GM18870 (cell line): ENCODE results near the gene PHLPP1.

ENCODE experiments used
- ATAC-seq: cut with Tn5 transposase; IDR thresholded peaks from one replicate; pipeline ENCODE4 v1.9.1; 2021; ENCODE audit warnings: moderate library complexity; ENCODE audit not compliant: unreplicated experiment

PHLPP1 gene

DNA sequence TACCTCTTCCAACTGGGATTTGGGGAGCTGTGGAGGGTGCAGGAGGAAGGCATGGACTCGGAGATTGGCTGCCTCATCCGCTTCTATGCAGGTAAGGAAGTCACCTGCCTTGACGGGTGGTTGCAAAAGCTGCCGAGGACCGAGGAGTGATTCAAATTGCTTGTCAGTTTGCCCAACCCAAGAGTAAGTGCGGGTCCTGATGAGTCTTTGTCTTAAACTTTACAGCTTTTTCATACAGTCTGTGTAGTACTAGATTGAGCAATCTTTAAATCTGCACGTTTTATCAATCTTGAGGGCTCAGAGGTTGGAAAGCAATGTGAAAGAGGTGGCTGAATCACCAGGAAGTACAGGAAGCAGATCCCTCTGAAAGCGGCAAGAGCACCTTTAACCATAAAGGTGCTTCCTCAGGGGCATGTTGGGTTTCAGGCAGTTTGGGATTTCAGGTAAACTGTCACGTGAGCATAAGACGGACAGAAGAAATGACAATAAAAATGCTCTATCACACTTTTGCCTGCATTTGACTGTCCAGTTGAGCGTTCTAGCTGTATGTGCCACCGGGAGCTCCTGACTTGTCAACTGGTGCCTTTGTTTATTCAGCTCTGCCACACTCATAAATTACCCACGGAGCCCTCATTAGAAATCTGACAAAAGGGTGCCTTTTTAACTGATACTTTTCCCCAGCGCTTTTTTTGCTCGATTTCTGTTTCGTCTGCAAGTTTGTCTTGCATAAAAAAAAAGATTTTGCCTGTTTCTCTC is 2.0 kb downstream of the PHLPP1 start:
- ATAC-seq, result no peak

DNA sequence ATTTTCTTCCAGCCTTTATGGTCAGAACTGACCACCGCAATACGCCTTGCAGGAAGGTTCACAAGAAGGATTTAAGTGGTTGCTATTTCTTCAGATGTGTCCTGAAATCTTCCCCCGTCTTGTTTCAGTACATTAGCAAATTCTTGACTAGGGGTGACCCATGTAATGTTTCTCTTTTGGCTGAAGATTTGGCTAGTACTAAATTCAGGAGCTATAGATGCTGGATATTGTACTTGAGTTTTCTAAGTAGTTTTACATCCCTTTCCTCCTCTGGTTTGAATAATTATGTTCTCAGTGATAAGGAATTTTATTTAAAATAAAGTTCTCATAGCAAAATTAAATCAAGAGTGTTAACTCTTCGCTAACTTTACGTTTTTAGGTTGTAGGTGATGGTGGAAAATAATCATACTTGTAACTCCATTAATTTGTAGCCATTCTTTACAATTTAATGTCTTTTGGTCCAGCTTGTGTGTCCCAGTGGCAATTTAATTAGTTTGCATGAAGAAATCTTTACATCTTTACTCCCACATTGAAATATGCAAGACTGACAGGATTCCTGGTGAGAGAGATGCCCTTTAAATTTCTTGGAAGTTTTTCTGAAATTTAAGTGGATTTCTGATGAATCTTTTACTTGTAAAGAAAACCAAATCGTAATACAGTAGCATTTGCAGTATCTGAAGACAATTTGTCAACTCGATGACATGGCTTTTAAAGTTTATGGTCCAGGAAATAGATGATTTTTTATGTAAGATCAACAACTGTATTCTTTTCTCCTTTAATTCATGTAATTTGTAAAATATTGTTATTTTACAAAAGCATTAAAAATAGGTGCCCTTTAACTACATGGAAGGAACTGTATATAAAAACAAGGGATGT is 2.8 kb downstream of the PHLPP1 start:
- no peak for ATAC-seq

- ATAC-seq, result no peak
These were observed 4.7 kb downstream of the PHLPP1 start for GRCh38 chr18:62720048-62720447.

GRCh38 chr18:62720766-62721613 is 5.6 kb downstream of the PHLPP1 start:
- no peak for ATAC-seq

- ATAC-seq, result no peak
These were observed 6.8 kb downstream of the PHLPP1 start for GRCh38 chr18:62721839-62722795.

GRCh38 chr18:62723666-62724281 is 8.4 kb downstream of the PHLPP1 start:
- ATAC-seq, result no peak

DNA sequence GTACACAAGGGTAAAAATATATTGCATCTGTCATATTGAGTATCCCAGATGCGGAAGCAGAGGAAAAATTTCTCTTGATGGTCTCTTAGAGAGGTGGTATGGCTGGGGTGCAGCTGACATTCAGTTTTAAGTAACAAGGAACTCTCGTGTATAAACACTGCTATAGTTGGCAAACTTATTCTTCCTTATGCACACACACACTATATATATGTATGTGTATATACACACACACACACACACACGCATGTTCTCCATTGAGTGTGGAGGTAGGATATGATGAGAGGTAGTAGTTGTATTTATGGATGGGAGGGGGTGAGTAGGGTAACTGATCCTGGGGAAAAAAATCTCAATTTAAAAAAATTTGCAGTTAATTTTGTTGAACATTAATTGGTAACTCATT is 10.6 kb downstream of the PHLPP1 start:
- ATAC-seq, result no peak

- no peak for ATAC-seq
These were observed 12.9 kb downstream of the PHLPP1 start for GRCh38 chr18:62728254-62728653.

GRCh38 chr18:62729487-62730386 is 14.4 kb downstream of the PHLPP1 start:
- ATAC-seq, result peak; percentile 90

GRCh38 chr18:62730941-62731340 is 15.6 kb downstream of the PHLPP1 start:
- no peak for ATAC-seq

GRCh38 chr18:62732617-62733016 is 17.3 kb downstream of the PHLPP1 start:
- ATAC-seq, result no peak

- no peak for ATAC-seq
These were observed 18.9 kb downstream of the PHLPP1 start for GRCh38 chr18:62734290-62734689.

- no peak for ATAC-seq
These were observed 20.0 kb downstream of the PHLPP1 start for GRCh38 chr18:62735387-62735786.

DNA sequence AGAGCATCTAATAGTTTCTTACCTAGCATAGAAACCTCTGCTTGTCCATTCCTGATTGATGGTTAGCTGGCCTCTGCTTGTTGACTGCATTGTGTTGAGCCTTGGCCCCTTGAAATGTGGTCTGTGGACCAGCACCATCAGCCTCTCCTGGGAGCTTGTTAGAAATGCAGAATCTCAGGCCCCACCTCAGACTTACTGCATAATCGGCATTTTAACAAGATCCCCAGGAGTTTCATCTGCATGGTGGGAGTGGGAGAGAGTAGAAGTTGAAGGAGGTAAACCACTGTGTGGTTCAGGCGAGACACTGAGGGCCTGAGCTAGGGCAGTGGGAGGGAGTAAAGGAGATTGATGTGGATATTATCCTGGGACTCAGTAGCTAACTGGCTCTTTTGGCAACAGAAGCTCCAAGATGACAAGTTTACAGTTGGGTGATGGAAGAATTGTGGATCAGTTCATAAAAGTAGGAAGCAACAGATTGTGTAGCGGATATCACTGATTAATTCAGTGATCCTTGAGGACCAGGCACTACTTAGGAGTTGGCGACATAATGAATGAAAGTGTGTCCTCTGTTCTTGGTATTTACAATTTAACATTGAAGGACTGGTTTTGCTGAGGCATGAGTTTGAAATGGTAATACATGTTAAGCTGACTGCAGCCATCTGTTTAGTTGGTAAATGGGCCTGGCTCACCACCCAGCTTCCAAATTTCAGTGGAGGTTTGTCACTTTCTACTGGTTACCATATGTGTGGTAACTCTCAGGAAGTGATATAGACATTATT is 20.9 kb downstream of the PHLPP1 start:
- no peak for ATAC-seq

DNA sequence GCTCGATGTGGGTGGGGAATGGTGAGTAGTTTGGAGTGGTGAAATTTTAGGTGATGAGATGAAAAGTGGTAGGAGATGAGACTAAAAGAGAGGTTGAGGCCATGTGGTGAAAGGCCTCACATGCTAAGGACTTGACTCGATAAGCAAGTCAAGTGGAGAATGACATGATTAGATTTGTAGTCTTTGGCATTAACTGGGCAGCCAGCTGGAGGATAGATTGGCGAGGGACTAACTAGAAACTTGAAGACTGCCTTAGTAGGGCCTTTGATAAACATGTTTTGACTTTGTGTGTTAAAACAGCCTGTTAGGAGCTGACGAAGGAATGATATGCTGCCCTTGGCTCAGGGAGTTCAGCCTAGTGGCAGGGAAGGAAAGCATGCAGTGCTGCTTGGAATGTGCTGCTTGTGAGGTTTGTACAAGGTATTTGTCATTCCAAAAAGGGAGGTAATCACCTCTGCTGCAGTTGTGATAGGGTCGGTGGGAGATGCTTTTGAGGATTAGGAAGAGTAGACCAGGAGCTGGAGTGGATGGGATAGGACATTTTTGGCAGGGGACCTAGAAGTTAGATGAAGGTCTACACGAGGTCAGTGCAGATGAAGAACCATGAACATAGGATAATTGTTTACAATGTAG is 22.0 kb downstream of the PHLPP1 start:
- no peak for ATAC-seq

DNA sequence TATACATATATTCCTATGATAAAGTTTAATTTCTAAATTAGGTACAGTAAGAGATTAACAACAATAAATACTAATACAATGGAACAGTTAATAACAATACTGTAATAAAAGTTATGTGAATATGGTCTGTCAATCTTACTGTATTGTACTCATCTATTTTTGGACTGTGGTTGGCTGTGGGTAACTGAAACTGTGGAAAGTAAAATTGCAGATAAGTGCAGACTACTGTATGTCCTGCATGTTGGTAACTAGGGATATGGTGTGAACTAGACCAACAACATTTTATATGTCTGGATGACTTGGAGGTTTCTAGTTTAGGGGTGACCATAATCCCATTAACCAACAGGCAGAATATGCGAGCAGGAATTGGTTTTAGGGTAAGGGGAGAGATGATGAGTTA is 23.3 kb downstream of the PHLPP1 start:
- no peak for ATAC-seq

DNA sequence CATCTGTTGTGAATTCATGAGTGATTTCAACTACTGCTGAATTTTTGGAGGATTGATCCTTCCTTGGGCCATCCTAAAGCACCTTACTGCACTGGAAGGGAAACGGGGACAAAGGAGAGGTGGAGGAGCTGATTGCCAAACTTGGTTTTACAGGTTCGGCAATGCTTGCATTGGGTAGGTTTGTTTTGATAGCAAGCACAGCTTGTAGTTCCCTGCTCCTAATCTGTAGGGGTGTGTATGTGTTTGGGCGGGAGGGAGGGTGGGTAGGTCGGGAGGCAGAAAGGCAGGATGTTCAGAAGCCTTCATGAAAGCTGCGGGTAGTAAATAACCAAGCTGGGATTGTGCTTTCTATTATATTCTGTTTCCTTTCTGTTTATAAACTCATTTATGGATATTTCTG is 24.6 kb downstream of the PHLPP1 start:
- ATAC-seq, result no peak
